ENCODE data around the gene KIF5C.

Gene KIF5C

GRCh38 chr2:148903979-148904378, 29.0 kb downstream of the KIF5C start:
- in situ Hi-C loops (cut with MboI; ENCODE audit: low sequenced_read_pairs, unreplicated experiment), result no loop called here
- DNase-seq (ENCODE audit: low spot score), result no peak
- TF ChIP-seq CTCF (IDR thresholded peaks at IDR 0.05; ENCODE audit: borderline replicate concordance, control extremely low read depth, extremely low read depth, insufficient read depth, missing control alignments), result no peak

GRCh38 chr2:148906124-148906523, 31.1 kb downstream of the KIF5C start:
- in situ Hi-C loops (cut with MboI; ENCODE audit: low sequenced_read_pairs, unreplicated experiment), result no loop called here
- no peak for TF ChIP-seq CTCF (IDR thresholded peaks at IDR 0.05; ENCODE audit: borderline replicate concordance, control extremely low read depth, extremely low read depth, insufficient read depth, missing control alignments)
- DNase-seq (ENCODE audit: low spot score), result no peak

GRCh38 chr2:148907085-148907785, 32.2 kb downstream of the KIF5C start:
- no peak for DNase-seq (ENCODE audit: low spot score)
- in situ Hi-C loops (cut with MboI; ENCODE audit: low sequenced_read_pairs, unreplicated experiment), result no loop called here

GRCh38 chr2:148909114-148909513, 34.1 kb downstream of the KIF5C start:
- DNase-seq (ENCODE audit: low spot score), result no peak
- TF ChIP-seq CTCF (IDR thresholded peaks at IDR 0.05; ENCODE audit: borderline replicate concordance, control extremely low read depth, extremely low read depth, insufficient read depth, missing control alignments), result no peak

More at GRCh38 chr2:148907085-148907785, 32.2 kb downstream of the KIF5C start:
- no peak for TF ChIP-seq CTCF (IDR thresholded peaks at IDR 0.05; ENCODE audit: borderline replicate concordance, control extremely low read depth, extremely low read depth, insufficient read depth, missing control alignments)

GRCh38 chr2:148913061-148913460, 38.0 kb downstream of the KIF5C start:
- TF ChIP-seq CTCF (IDR thresholded peaks at IDR 0.05; ENCODE audit: borderline replicate concordance, control extremely low read depth, extremely low read depth, insufficient read depth, missing control alignments), result no peak
- DNase-seq (ENCODE audit: low spot score), result no peak
- in situ Hi-C loops (cut with MboI; ENCODE audit: low sequenced_read_pairs, unreplicated experiment), result no loop called here

More at GRCh38 chr2:148909114-148909513, 34.1 kb downstream of the KIF5C start:
- in situ Hi-C loops (cut with MboI; ENCODE audit: low sequenced_read_pairs, unreplicated experiment), result no loop called here

- in situ Hi-C loops (cut with MboI; ENCODE audit: low sequenced_read_pairs, unreplicated experiment), result no loop called here
- DNase-seq (ENCODE audit: low spot score), result no peak
- no peak for TF ChIP-seq CTCF (IDR thresholded peaks at IDR 0.05; ENCODE audit: borderline replicate concordance, control extremely low read depth, extremely low read depth, insufficient read depth, missing control alignments)
These were observed 38.5 kb downstream of the KIF5C start for GRCh38 chr2:148913492-148913891.
